K562 (cell line): ENCODE data around the gene STRN3. TPM values are rescaled to one million over a fixed set of nuclear protein-coding genes. Genes with fewer than 3 reads are reported as not detected.

Source experiments
- ATF1 ChIP-seq, 2 experiments: fragments of 450-650 bp in 1 of 2; IDR thresholded peaks; 2 replicates each; pipeline ENCODE4 v1.6.1; 2016; ENCODE audit warnings: missing compliant biosample characterization in 1 of 2, missing genetic modification characterization in 1 of 2
- COPS2 ChIP-seq: fragments of 450-650 bp; conservative IDR thresholded peaks from 2 replicates; pipeline ENCODE4 v1.6.1; 2016; ENCODE audit warnings: mild to moderate bottlenecking, moderate library complexity
- FOXA3 ChIP-seq, 2 experiments: fragments of 450-650 bp in 1 of 2; sonication (generic) in 1 of 2; formaldehyde crosslinking; IDR thresholded peaks in 1 of 2; conservative IDR thresholded peaks in 1 of 2; 2 replicates each; pipeline versions ENCODE4 v1.4.0 to v1.8.0; 2020 to 2022; ENCODE audit warnings: mild to moderate bottlenecking in 2 of 2, missing genetic modification reagents in 1 of 2
- JUNB ChIP-seq: fragments of 450-650 bp; formaldehyde crosslinking; conservative IDR thresholded peaks from 2 replicates; pipeline ENCODE4 v1.4.0; 2020; ENCODE audit warnings: mild to moderate bottlenecking
- L3MBTL2 ChIP-seq: fragments of 450-650 bp; IDR thresholded peaks from 2 replicates; pipeline ENCODE4 v1.6.1; 2016; ENCODE audit warnings: mild to moderate bottlenecking, moderate library complexity
- MCM3 ChIP-seq: fragments of 450-650 bp; IDR thresholded peaks from 2 replicates; pipeline ENCODE4 v1.6.1; 2016
- MEIS2 ChIP-seq: fragments of 450-650 bp; IDR thresholded peaks from 2 replicates; pipeline ENCODE4 v1.6.1; 2014; ENCODE audit warnings: mild to moderate bottlenecking; ENCODE audit not compliant: partially characterized antibody
- MXD1 ChIP-seq: fragments of 250-450 bp; sonication (Bioruptor Pico); IDR thresholded peaks from 2 replicates; pipeline ENCODE4 v1.8.0; 2021; ENCODE audit warnings: borderline replicate concordance, mild to moderate bottlenecking, moderate library complexity; ENCODE audit not compliant: poor library complexity, severe bottlenecking
- PBX2 ChIP-seq, 2 experiments: IDR thresholded peaks in 1 of 2; conservative IDR thresholded peaks in 1 of 2; 2 replicates each; pipeline ENCODE4 v1.6.1; 2016; ENCODE audit warnings: low read depth in 2 of 2, mild to moderate bottlenecking in 1 of 2, missing compliant biosample characterization in 1 of 2, missing genetic modification characterization in 1 of 2, moderate library complexity in 1 of 2
- PML ChIP-seq: IDR thresholded peaks from 2 replicates; pipeline ENCODE4 v1.6.1; 2012; ENCODE audit warnings: low read length, inconsistent platforms
- POLR2H ChIP-seq: IDR thresholded peaks from 2 replicates; pipeline ENCODE4 v1.6.1; 2016; ENCODE audit warnings: missing genetic modification characterization, low read depth, mild to moderate bottlenecking, control low read depth, missing compliant biosample characterization, moderate library complexity
- POLR3A ChIP-seq: IDR thresholded peaks from 2 replicates; pipeline ENCODE4 v1.6.1; 2011; ENCODE audit warnings: borderline replicate concordance, mild to moderate bottlenecking, moderate library complexity; ENCODE audit not compliant: insufficient read length, insufficient read depth; ENCODE audit errors: extremely low read depth
- SLC30A9 ChIP-seq: fragments of 250-450 bp; sonication (Bioruptor Pico); IDR thresholded peaks from 2 replicates; pipeline ENCODE4 v1.8.0; 2022; ENCODE audit warnings: mild to moderate bottlenecking, moderate library complexity
- SMARCB1 ChIP-seq: IDR thresholded peaks from 2 replicates; pipeline ENCODE4 v1.6.1; 2011; ENCODE audit warnings: improper control_type of control experiment, low read depth; ENCODE audit not compliant: insufficient read length
- SRSF7 ChIP-seq: fragments of 200-400 bp; formaldehyde crosslinking; optimal IDR thresholded peaks from 2 replicates; pipeline ENCODE3; 2017; ENCODE audit warnings: mild to moderate bottlenecking, low read depth, low read length
- SUPT5H ChIP-seq: fragments of 450-650 bp; IDR thresholded peaks from 2 replicates; pipeline ENCODE4 v1.6.1; 2016
- TAF1 ChIP-seq: IDR thresholded peaks from 2 replicates; pipeline ENCODE4 v1.6.1; 2011; ENCODE audit warnings: mild to moderate bottlenecking, low read length, moderate library complexity; ENCODE audit not compliant: insufficient read depth, control insufficient read depth, severe bottlenecking; ENCODE audit errors: extremely low read depth
- XRCC4 ChIP-seq: IDR thresholded peaks from one replicate; pipeline ENCODE4 v1.6.1; 2011; ENCODE audit not compliant: insufficient read depth, insufficient read length; ENCODE audit errors: extremely low read depth
- ZBTB17 ChIP-seq: fragments of 450-650 bp; formaldehyde crosslinking; IDR thresholded peaks from 2 replicates; pipeline ENCODE4 v1.4.0; 2020; ENCODE audit warnings: mild to moderate bottlenecking
- ZNF175 ChIP-seq: fragments of 200-800 bp; sonication (Bioruptor generic); IDR thresholded peaks from 2 replicates; pipeline ENCODE4 v1.6.1; 2016; ENCODE audit warnings: low read depth, mild to moderate bottlenecking, missing genetic modification characterization, missing compliant biosample characterization
- polyA plus RNA-seq, 8 experiments: library from polyadenylated mRNA; depleted of rRNA in 4 of 8; stranded (reverse) in 5 of 8; unstranded in 3 of 8; fragments of >200 nt; fragmentation: Nextera tagmentation in 2 of 8; fragmentation: Illumina TruSeq in 1 of 8; extraction: Ambion mirVana in 2 of 8; extraction: Trizol in 1 of 8; gene quantifications; 2 replicates each; pipeline versions ENCODE4 v1.2.1 to v1.2.3, GENCODE V29; 2011 to 2014; ENCODE audit warnings: inconsistent platforms in 1 of 8, missing spikeins in 1 of 8
- total RNA-seq, 7 experiments: library from RNA; depleted of rRNA in 6 of 7; stranded (reverse); fragments of >200 nt in 6 of 7; fragmentation: Illumina TruSeq in 2 of 7; extraction: Trizol in 2 of 7; gene quantifications; 2 replicates each; pipeline versions ENCODE4 v1.2.1 to v1.2.3, GENCODE V29; 2011 to 2021; ENCODE audit warnings: low replicate concordance in 1 of 7

STRN3 gene
- total and polyA plus RNA-seq, 9 of the 15 experiments (the other 6 are each of a cell fraction or from before 2014, with no cell fraction given) = 5.9 to 29.1 (median 16.0) TPM

- TF ChIP-seq SUPT5H = peak; percentile 80
- no peak for TF ChIP-seq XRCC4
- TF ChIP-seq POLR2H (tag) = peak; percentile 31
- peak; percentile 24 for TF ChIP-seq MEIS2
- no peak for TF ChIP-seq SRSF7
- no peak for TF ChIP-seq MXD1 (CRISPR knock-in tag)
- no peak for TF ChIP-seq SMARCB1
- TF ChIP-seq L3MBTL2 = peak; percentile 93
- TF ChIP-seq PML = peak; percentile 32; the same call in 1 of the 2 replicates
- no peak for TF ChIP-seq POLR3A
- no peak for TF ChIP-seq MCM3
- no peak for TF ChIP-seq COPS2
- TF ChIP-seq TAF1 = peak; percentile 68
- no peak for TF ChIP-seq FOXA3 (CRISPR knock-in tag; conservative IDR thresholded peaks at IDR 0.05 in 1 of 2, IDR thresholded peaks at IDR 0.05 in 1 of 2)
- no peak for TF ChIP-seq ATF1 (CRISPR knock-in tag; IDR thresholded peaks at IDR 0.05)
- peak; percentile 25; the same call in 1 of the 2 replicates for TF ChIP-seq ATF1 (tag; IDR thresholded peaks at IDR 0.05)
- no peak for TF ChIP-seq JUNB (CRISPR knock-in tag)
- TF ChIP-seq ZBTB17 (CRISPR knock-in tag) = peak; percentile 93
- no peak for TF ChIP-seq SLC30A9 (CRISPR knock-in tag)
- no peak for TF ChIP-seq PBX2 (CRISPR knock-in tag; IDR thresholded peaks at IDR 0.05; ENCODE audit: low read depth)
- TF ChIP-seq PBX2 (tag; conservative IDR thresholded peaks at IDR 0.05; ENCODE audit: low read depth) = no peak
- TF ChIP-seq ZNF175 (CRISPR knock-in tag) = 0 out of 2 replicates have a peak, but pooled peaks have one; percentile 2
- TF ChIP-seq, all 486 proteins: peak for 81
Measured at GRCh38 chr14:30874120-30874998, 151.8 kb downstream of the STRN3 start, which contains the start of gene COCH (continued).
